HS-5 (cell line): Measurements from ENCODE around the gene IFI44L.

Source experiments
- DNase-seq: peaks from one replicate; pipeline ENCODE4 v3.0.0-alpha.2; 2012; ENCODE audit warnings: low read depth

IFI44L gene

DNA sequence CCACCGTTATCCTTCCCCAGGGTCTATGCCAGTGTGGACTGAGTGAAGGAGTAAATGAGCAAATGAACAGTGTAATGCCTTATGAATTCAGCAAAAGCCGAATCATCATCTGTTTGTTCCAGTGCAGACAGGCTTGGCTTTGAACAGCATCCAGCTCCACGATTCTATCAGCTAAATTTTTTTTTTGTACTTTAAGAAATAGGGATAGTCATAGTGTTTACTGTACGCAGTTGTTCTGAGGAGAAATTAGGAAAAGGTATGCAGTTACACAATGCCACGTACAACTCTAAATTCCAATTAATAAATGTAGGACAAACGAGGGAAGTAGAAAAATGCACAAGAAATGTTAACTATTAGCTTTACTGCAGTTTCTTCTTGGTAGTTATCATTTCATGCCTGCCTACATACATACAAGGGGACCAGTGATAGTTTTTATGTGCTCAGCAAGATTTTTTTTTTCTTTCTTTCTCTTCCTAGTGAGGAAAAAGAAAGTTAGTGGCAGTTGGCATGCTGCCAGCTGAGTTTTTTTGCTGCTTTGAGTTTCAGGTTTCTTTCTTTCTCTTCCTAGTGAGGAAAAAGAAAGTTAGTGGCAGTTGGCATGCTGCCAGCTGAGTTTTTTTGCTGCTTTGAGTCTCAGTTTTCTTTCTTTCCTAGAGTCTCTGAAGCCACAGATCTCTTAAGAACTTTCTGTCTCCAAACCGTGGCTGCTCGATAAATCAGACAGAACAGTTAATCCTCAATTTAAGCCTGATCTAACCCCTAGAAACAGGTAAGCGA lies at the start of gene IFI44L:
Gene IFI44L (plus strand): TSS at position 646 of the 777 bp plus-strand sequence. CDS start 7,468 bp downstream, outside the sequence.
- DNase-seq: no peak

DNA sequence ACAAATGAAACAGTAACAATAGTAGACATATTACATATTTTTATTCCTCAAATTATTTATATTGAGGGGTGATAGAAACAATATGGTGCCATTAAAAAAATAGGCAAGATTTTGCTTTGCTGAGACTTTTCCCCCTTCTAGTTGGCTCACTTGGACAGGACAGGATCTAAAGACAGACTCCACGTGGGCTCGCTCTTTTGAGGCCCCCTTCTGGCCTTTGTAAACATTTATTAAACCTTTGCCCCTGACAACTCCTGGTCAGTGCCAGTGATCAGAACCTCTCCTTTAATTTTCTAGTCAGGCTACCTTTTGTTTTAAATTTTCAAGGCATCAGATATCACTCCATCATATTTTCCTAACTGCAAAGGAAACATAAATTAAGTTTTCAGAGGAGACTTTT lies 49.7 kb upstream of the IFI44L start:
- DNase-seq: no peak

DNA sequence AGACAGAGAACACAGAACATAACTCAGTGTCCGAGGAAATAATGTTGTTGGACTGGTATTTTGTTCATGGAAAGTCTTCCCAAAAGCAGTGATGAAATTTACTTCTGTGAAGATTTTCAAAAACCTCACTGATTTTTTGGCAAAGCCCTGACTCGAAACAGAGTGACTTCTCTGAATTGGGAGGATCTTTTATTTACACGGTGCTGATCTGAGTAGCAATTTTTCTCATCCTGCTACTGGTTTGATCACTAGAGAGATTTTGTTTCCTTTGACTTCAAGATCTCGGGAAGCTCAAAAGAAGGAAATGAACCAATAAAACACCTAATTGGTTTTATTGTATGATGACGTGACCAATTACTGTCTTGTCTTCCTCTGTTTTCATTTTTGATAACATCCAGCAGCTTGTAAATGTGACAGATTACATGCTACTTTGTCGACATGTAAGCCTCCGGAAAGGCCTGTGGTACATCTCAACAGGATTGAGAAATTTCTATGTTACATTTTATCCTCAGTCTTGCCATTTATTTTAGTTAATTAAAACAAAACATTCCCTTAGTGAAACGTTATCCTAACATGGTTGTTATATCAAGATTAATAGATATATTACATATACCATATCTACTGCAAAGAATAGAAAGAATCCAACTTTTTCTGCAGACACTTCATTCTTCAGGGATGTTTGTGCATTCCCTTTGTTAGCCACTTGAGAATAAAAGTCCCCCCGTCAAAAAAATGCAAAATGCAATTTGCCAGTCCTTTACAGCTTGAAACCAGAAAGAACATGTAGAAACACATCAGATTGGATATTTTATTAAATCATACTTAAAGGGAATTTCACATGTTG lies 42.8 kb upstream of the IFI44L start:
- DNase-seq: no peak

DNA sequence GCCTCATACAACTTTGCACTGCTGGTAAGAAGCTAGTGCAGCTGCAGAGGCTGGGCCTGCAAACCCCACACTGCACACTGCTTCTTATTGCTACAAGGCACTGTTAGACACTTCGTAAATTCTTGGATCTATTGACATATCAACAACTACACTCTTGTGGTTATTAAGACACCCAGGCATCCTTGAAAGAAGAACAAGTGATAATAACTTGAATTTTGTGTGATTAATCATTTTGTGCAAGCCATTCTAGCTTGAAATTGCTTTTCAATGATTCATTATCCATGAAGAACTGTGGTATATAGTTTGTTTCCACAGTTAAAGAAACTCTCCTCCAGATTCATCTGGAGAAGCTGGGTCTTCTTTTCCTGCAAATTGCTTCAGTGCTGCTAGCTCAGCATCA lies 33.7 kb upstream of the IFI44L start:
- DNase-seq: peak; percentile 24

DNA sequence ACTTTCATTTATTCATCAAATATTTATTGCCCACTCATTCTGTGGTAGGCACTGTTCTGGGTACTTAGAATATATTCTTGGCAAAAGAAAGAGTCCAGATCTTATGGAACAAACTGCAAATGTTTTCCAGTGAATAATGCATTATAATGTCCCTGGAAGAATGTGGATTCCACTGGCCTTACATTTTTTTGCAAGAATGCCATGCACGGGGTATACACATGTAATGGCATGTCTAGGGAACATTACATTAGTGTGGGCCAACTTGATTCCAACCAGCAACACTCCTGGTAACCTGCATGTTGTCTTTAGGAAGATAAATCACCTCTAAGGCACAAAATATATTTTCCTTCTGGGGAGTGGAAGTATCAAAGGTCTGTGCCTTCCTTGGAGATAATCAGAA lies 33.0 kb upstream of the IFI44L start:
- no peak for DNase-seq

DNA sequence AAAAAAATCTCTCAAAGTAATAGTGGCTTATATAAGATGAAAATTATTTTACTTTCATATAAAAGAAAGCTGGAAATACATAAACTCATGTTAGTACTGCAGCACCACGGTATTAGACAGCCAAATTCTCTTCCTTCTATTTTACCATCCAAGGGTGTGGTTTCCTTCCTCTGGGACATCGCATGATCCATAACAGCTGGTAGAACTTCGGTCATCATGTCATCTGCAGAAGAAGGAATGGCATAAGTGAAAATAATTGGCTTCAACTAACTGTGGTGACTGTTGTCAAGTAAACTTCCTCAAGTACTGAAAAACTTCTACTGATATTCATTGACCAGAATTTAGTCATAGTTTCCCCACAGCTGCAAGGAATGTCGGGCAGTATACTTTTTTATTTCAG lies 28.3 kb upstream of the IFI44L start:
- no peak for DNase-seq

DNA sequence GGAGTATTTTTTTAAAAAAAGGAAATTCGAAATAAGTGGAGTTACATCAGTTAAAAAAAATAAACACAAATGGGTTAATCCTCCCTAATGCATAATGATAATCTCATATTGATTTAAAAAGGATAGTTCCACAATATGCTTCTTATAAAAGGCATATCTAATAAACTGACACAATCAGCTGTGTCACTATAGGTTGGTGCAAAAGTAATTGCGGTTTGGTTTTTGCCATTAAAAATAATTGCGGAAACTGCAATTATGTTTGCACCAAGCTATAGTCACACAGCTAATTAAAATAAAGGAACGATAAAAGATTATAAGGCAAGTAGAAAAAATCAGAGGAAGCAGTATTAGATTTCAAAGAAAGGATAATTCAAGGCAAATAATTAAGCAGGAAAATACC lies 21.0 kb upstream of the IFI44L start:
- no peak for DNase-seq

DNA sequence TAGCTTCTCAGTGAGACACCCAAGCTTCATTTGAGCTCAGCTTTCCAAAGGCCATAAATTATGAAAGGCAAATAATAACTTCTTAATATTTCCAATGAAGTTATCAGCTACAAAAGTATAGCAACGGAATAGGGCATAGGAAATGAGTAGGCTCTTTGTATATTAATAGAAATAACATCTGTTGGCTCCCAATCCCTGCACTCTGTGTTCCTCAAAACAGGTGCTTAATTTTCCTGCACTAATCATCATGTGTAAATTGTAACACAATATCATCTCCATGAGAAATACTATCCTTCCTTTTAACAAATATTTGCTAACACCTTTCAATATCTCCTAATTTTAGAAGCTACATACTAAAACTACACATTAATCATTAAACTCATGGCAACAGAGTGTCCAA lies 19.2 kb upstream of the IFI44L start:
- no peak for DNase-seq

DNA sequence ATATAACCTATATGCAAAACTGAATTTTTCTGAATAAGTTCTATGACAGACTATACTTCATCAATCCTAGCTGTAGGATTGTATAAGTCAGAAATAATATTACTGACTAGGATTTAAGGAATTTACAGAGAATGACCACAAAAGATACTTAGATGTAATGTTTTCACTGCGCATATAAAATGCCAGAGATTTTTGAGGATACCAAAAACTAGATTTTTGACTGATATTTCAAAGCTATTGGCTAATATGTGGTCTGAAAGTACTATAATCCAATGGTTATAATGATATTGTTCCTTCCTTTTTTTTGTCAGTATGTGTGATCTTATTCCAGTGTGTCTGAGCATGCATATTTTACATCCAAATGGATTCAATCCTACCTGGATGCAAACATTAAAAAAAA lies 17.0 kb upstream of the IFI44L start:
- no peak for DNase-seq

DNA sequence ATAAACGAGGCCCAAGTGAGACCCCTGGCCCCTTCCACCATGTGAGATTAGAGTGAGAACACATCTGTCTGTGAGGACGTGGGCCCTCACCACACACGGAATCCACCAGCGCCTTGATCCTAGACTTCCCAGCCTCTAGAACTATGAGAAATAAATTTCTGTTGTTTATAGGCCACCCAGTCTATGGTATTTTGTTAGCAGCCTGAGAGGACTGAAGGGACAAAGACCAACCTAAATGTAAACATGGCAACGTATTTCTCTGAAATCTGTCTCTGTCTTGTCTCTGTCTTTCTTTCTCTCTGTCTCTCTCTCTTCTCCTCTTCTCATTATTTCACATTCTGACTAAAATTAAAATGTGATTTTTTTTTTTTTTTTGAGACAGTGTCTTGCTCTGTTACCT lies 15.6 kb upstream of the IFI44L start:
- DNase-seq: no peak

DNA sequence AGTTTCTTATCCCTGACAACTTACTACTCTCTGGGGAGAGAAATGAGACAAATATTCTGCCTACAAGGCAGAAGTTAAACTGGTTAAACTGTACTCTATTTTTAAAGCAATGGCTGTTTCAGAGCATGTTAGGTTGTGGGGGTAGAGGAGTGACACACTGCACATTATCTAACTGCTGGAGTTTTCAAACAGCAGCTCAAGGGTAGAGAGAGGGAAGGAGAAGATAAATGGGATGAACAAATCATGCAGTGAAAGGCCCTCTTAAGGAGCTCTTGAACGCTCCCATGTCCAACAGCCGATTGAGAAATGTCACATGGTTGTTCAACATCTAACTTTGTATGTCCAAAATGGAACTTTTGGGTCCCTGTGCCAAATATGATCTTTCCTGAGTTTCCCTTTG lies 14.0 kb upstream of the IFI44L start:
- no peak for DNase-seq

DNA sequence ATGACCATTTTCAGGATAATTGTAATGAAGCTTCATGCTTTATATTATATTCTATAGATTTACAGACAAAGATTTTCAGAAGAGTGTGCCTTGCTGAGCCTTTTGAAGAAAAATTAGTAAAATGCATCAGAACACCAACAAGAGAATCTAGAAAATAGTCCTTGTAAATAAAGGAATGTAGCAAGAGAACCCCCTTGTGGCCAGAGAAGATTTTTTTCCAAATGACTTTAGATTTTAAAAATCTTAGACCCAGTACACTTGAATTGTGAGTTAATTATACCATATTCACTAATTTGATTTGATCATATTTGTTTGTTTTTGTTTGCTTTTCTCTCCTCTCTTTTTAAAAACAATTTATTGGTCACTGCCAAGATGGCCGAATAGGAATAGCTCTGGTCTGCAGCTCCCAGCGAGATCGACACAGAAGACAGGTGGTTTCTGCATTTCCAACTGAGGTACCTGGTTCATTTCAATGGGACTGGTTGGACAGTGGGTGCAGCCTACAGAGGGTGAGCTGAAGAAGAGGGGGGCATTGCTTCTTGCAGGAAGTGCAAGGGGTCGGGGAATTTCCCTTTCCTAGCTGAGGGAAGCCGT lies 12.8 kb upstream of the IFI44L start:
- DNase-seq: no peak

DNA sequence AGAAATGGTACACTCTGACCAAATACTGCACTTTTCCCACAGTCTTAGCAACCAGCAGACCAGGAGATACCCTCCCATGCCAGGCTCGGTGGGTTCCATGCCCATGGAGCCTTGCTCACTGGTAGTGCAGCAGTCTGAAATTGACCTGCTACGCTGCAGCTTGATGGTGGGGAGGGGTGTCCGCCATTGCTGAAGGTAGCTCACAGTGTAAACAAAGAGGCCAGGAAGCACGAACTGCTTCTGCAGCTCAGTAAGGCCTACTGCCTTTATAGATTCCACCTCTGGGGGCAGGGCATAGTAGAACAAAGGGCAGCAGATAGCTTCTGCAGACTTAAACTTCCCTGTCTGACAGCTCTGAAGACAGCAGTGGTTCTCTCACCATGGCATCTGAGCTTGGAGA lies 12.3 kb upstream of the IFI44L start:
- no peak for DNase-seq

DNA sequence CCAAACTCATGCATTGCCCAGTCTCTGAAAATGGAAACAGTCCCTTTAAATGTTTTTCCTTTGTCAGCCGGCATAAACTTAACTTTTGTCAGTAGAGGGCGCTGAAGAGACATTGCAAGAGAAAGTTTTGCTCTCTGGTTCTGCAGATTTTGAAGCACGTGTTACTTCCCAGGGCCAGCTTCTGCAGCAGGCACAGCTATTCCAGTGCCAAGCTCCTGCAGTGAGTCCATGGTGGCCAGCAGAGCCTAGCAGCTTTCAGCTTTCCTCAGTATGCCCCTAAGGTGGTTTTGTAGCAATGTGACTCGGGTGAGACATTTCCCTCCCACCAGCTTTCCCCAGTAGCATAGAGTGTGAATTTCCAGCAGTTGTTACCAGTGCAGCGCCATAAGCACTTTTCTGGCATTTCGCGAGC lies 2.6 kb upstream of the IFI44L start:
- peak; percentile 70 for DNase-seq

DNA sequence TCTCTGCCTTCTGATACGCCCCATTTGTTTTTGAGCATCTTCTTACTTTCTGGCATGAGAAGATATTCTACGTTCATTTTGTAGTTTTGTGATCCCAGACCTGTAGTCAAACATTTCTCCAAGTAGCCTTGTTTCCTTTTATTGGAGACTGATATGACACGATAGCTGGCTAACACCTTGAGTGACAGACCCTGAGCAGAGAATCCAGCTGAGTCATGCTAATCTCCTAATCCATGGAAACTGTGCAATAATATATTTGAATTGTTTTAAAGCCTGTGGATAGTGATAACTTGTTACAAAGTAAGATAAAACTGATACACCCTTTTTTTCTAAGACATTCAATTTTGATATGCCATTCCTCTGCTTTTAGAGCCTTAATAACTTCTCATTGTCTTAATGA lies 1.2 kb upstream of the IFI44L start:
- DNase-seq: no peak

DNA sequence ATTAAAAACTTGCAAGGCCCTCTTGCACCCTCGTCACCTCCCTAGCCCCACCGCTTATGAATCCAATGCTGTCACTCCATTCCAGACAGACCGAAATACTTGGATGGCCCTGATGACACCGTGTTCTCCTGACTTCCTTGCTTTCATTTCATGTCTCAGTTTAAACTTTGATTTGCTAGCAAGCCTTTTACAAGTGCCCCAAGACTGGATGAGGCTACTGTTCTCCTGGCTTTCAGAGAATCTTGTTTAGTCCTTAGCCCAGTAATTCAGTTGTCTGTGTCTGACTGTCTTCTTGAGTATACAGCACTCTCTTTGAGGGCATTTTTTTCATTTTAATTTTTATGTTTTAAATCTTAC lies 824 bp upstream of the IFI44L start:
- no peak for DNase-seq

DNA sequence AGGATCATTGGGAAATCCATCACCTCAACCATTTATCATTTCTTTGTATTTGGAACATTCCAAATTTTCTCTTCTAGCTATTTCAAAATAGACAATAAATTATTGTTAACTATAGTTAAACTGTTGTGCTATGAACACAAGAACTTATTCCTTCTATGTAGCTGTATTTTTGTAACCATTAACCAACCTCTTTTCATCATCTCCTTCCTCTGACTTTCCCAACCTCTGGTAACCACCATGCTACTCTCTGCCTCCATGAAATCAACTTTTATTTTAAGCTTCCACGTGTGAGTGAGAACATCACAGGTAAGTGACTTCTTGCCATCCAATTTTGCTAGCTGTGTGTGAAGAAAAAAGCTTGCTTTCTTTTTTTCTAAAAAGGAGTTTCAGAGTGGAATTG lies 418 bp downstream of the IFI44L start:
- DNase-seq: no peak

DNA sequence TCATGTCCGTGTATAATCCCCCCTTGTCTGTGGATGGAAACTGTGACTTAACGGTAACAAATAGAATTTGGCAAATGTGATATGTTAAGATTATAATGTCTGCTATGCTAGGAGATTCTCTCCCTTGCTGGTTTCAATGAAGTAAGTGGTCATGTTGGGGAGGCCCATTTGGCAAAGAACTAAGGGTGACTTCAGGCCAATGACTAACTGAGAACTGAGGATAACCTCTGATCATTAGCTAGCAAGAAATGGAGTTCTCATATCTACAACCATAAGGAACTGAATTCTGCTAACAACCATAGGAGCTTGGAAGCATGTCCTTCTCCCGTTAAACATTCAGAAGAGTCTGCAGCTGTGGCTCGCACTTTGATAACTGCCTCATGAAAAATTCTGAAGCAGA lies 2.3 kb downstream of the IFI44L start:
- no peak for DNase-seq

DNA sequence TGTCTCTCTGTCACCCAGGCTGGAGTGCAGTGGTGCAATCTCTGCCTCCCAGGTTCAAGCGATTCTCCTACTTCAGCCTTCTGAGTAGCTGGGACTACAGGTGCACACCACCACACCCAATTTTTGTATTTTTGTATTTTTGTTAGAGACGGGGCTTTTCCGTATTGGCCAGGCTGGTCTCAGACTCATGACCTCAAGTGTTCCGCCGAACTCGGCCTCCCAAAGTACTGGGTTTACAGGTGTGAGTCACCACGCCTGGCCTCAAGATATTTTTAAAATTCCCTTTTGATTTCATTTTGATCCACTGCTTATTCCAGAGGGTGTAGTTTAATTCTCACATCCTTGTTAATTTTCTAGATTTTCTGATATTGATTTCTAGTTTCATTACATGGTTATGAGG lies 3.8 kb downstream of the IFI44L start:
- no peak for DNase-seq

DNA sequence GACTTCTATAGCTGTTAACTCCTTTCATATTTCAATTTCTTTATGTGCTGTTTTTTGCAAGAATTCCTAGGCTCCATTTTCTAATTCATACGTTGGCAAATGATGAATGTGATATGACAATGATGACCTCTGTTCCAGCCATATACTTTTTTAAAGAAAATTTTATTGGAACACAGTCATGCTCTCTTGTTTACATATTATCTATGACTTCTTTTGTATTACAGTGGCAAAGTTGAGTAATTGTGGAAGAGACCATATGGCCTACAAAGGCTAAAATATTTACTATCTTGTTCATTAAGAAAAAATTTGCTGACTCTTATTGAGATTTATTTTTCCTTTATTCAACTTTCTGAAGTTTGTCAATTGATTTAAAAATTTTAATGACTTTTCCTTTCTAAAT lies 7.1 kb downstream of the IFI44L start:
- DNase-seq: no peak

DNA sequence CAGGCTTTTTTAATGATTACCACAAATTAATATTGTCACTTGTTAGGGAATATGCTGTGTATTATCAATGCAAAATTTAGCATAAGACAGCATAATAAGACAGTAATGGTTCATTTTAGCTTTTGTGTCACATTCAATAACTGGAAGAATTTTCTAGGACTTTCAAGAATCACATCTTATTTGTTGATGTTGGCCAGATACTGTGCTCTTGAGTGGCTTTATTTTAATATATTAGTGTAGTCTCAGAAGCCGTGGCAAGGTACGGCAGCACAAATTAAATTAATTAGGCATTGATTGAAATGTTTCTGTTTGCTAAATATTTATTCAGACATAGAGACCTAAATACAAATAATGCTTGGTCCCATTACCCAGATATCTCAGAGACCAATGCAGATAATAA lies 10.4 kb downstream of the IFI44L start:
- no peak for DNase-seq

DNA sequence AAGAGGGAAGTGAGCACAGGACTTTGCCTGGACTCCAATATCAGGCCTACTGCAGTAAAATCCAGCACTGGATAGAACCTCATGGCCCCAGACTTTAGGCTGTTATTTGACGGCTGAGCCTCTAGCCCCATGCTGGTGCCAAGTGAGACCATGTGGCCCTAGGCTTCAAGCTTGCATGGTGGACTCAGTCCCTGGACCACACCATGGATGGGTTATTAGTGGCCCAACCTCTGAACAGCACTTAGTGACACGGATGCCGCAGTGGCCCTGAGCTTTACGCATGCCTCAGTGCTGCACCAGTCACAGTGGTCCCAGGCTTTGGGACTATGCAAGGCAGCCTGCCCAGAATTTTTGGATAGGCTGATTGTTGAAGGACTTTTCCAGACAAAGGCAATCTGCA lies 13.0 kb downstream of the IFI44L start:
- no peak for DNase-seq

DNA sequence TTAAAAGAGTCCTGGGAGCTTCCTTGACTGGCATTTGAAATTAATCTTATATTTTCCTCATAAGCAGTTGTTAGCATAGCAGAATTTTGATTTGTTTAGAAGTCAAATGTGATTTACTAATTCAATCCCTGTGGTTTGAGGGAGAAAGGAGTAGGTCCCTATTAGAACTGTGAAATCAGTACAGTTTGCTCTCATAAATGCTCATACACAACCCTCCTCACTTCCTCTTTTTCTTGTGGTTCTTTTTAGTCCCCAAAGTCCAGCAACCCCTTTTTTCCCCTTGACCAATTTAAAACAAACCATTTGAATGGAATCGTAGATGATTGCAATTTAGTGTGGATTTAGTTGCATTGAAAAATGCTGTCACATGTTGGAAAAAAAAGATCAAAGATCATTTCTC lies 20.2 kb downstream of the IFI44L start:
- DNase-seq: no peak
